Lung (tissue), 12 donors: ENCODE measurements around the gene PLAAT3. TPM values are rescaled to one million over a fixed set of nuclear protein-coding genes. Genes with fewer than 3 reads are reported as not detected.

ENCODE experiments used
- ATAC-seq: fragments of 200-7000 bp; cut with Tn5 transposase; one replicate; pipeline ENCODE4 v1.9.1; 2020; ENCODE audit warnings: moderate number of reproducible peaks; ENCODE audit not compliant: insufficient read depth, low FRiP score
- DNase-seq, 3 donors: peaks; one replicate each; pipeline ENCODE4 v3.0.0-alpha.2; 2013 to 2017
- H3K27ac ChIP-seq, 2 donors: one replicate each; pipeline ENCODE4 v1.5.1; 2013; ENCODE audit warnings: mild to moderate bottlenecking in 2 of 2, moderate library complexity in 2 of 2, control low read depth in 1 of 2, inconsistent platforms in 1 of 2, low read depth in 1 of 2, low read length in 1 of 2
- H3K27me3 ChIP-seq, 3 donors: one replicate each; pipeline ENCODE4 v1.5.1; 2013; ENCODE audit warnings: low read length in 2 of 3; ENCODE audit not compliant: control insufficient read depth in 3 of 3, insufficient read depth in 3 of 3
- H3K36me3 ChIP-seq, 4 donors: one replicate each; pipeline ENCODE4 v1.5.1; 2013; ENCODE audit warnings: low read length in 4 of 4, mild to moderate bottlenecking in 1 of 4, moderate library complexity in 1 of 4; ENCODE audit not compliant: control insufficient read depth in 4 of 4, insufficient read depth in 4 of 4
- H3K4me1 ChIP-seq, 5 donors: one replicate each; pipeline ENCODE4 v1.5.1; 2013; ENCODE audit warnings: low read length in 5 of 5, mild to moderate bottlenecking in 2 of 5, moderate library complexity in 1 of 5; ENCODE audit not compliant: control insufficient read depth in 5 of 5, insufficient read depth in 5 of 5
- H3K4me3 ChIP-seq: one replicate; pipeline ENCODE4 v1.5.1; 2013; ENCODE audit warnings: mild to moderate bottlenecking, control low read depth, moderate library complexity
- H3K9ac ChIP-seq, 2 donors: one replicate each; pipeline ENCODE4 v1.5.1; 2013; ENCODE audit warnings: low read length in 2 of 2, control low read depth in 1 of 2; ENCODE audit not compliant: insufficient read depth in 1 of 2
- H3K9me3 ChIP-seq, 4 donors: one replicate each; pipeline ENCODE4 v1.5.1; 2013; ENCODE audit warnings: low read length in 3 of 4, mild to moderate bottlenecking in 1 of 4, moderate library complexity in 1 of 4; ENCODE audit not compliant: control insufficient read depth in 4 of 4, insufficient read depth in 3 of 4
- WGBS, 2 donors: extraction: QIAGEN DNeasy Blood & Tissue Kit; methylation state at CpG; one replicate each; pipeline ENCODE4 v1.1.7; 2013; 5-methylcytosine and 5-hydroxymethylcytosine counted together
- polyA plus RNA-seq, 2 donors: library from polyadenylated mRNA; stranded (reverse); fragments of 200-250 nt; gene quantifications; one replicate each; pipeline ENCODE4 v1.2.1, GENCODE V29; 2013
- total RNA-seq, 2 donors: library from RNA; depleted of rRNA in 1 of 2; stranded (reverse); fragments of >200 nt in 1 of 2; gene quantifications; one replicate each; pipeline ENCODE4 v1.2.1, GENCODE V29; 2014 to 2021
- TF ChIP-seq, protein P1 (sequence below): IDR thresholded peaks from 2 replicates; pipeline ENCODE4 v1.5.1; 2012; ENCODE audit warnings: mild to moderate bottlenecking; ENCODE audit errors: control extremely low read depth, extremely low read depth
- donor health status: control.
- donor health status: control.
- donor health status: Bipolar disorder and iron deficiency.
- donor health status: healthy.
- donor health status: DM: yes; HTN: yes; CAD: no.

The PLAAT3 gene
- total and polyA plus RNA-seq, 4 donors = 12.7 to 232 (median 89.8) TPM

DNA sequence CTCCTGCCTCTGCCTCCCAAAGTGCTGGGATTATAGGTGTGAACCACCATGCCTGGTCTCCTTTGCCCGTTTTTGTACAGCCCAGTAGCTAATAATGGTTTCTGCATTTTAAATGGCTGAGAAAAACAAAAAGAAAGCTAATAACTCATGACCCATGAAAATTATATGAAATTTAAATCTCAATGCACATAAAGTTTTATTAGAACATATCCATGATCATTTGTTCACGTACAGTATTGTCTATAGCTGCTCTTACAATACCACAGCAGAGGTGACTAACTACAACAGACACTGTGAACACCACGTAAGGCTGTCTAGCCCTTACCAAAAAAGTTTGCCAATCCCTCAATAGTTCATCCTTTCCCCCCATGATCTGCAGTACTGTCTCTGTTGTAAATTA is 44.7 kb downstream of the PLAAT3 start:
- DNase-seq (no peak), ATAC-seq (no peak)
- Histone ChIP-seq H3K4me1 (peaks cover 0 to 11% (median 6%) of the 10 kb centered on the region in 5 donors), H3K27ac (no peak overlapping the region), H3K9me3 (no peaks in the 10 kb centered on the region), H3K4me3 (no peak overlapping the region), H3K36me3 (no peaks in the 10 kb centered on the region), H3K9ac (no peak overlapping the region), H3K27me3 (peaks cover 0 to 5% (median 0%) of the 10 kb centered on the region in 3 donors)
- TF ChIP-seq, protein P1, sequence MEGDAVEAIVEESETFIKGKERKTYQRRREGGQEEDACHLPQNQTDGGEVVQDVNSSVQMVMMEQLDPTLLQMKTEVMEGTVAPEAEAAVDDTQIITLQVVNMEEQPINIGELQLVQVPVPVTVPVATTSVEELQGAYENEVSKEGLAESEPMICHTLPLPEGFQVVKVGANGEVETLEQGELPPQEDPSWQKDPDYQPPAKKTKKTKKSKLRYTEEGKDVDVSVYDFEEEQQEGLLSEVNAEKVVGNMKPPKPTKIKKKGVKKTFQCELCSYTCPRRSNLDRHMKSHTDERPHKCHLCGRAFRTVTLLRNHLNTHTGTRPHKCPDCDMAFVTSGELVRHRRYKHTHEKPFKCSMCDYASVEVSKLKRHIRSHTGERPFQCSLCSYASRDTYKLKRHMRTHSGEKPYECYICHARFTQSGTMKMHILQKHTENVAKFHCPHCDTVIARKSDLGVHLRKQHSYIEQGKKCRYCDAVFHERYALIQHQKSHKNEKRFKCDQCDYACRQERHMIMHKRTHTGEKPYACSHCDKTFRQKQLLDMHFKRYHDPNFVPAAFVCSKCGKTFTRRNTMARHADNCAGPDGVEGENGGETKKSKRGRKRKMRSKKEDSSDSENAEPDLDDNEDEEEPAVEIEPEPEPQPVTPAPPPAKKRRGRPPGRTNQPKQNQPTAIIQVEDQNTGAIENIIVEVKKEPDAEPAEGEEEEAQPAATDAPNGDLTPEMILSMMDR = no peak
- WGBS, 2 donors = 90 to 92% methylated on average over 3 of the region's 3 CpGs

DNA sequence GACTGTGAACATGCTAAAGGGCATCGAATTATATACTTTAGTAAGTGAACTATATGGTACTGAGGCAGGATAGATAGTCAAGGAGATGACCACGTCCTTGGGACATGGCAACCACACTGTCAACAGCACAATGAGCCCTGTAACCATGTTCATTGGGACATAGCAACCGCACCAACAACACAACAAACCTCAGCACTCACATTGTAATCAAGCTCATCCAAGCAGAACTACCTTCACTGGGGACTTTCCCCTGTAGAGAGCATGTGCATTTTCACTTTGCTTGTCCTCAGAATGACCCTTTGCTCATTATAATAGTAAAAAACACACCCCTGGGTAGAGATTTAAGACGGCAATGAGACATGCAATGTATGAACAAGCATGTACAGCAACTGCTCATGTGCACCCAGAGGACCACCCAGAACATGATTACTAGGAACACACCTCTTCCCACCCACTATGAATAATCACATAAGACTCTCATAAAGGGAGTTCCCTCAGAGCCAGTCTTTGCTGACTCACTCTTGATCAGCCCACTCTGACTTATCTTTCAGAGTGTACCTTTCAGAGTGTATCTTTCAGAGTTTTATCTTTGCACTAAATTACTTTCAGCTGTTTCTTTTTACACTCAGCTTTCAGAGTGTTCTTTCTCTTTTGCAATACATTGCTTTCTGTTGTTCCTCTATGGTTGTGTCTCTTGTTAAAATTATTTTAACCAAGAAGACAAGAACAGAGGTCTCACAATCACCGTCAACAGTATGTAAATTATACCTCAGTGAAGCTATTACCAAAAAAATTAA is 47.0 kb downstream of the PLAAT3 start:
- Histone ChIP-seq H3K27me3 (peaks cover 0 to 5% (median 0%) of the 10 kb centered on the region in 3 donors), H3K9ac (no peak overlapping the region), H3K36me3 (no peaks in the 10 kb centered on the region), H3K4me1 (peaks cover 0 to 5% (median 0%) of the 10 kb centered on the region in 5 donors), H3K9me3 (no peaks in the 10 kb centered on the region), H3K4me3 (no peak overlapping the region), H3K27ac (peak overlapping the region; percentile 54 to 84)
- 35 to 38% methylated on average over 5 of the region's 5 CpGs for WGBS, 2 donors
- TF ChIP-seq, protein P1 = no peak
- ATAC-seq (peak; percentile 87), DNase-seq (peak in 2 of 3 donors; percentile 26 to 29)

DNA sequence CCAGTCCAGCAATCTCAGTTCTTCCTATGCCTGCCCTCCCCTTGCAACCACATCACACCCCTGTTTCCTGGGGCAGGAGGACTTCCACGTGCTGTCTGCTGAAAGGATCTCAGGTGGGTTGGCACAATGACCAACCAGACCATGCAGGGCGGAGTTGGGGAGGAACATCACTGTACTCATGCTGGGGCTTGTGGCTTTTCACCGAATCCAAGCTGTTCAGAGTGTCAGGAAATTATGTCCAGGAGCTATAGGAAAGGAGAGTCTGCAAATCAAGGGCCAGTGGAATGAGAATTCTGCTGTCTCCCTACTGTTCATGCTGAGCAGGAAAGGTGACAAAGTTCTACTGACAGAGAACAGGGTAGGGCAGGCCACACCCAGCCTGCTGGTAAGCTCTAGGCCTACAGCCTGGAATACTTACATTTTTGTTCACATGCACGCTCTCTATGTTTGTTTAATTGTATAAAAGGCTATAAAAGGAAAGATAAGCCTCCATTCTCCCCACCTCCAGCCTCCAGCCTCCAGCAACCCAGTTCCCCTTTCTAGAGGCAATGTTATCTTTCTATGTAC is 49.4 kb downstream of the PLAAT3 start:
- H3K9me3 ChIP-seq = no peaks in the 10 kb centered on the region
- no peaks in the 10 kb centered on the region for H3K36me3 ChIP-seq
- TF ChIP-seq, protein P1 = no peak
- ATAC-seq = no peak
- H3K4me1 ChIP-seq = peaks cover 0 to 5% (median 0%) of the 10 kb centered on the region in 5 donors
- 69 to 71% methylated on average over 4 of the region's 4 CpGs for WGBS, 2 donors
- H3K27ac ChIP-seq = peak overlapping the region in 1 of 2 donors; percentile 89
- no peak overlapping the region for H3K4me3 ChIP-seq
- peaks cover 0 to 2% (median 0%) of the 10 kb centered on the region in 3 donors for H3K27me3 ChIP-seq
- no peak for DNase-seq
- no peak overlapping the region for H3K9ac ChIP-seq
